ENCODE data around the gene VANGL2.

VANGL2 gene

GRCh38 chr1:160429702-160430535 is 29.6 kb downstream of the VANGL2 start:
- TF ChIP-seq POLR2AphosphoS5 (IDR thresholded peaks at IDR 0.05; ENCODE audit: low read depth, low read length): no peak

DNA sequence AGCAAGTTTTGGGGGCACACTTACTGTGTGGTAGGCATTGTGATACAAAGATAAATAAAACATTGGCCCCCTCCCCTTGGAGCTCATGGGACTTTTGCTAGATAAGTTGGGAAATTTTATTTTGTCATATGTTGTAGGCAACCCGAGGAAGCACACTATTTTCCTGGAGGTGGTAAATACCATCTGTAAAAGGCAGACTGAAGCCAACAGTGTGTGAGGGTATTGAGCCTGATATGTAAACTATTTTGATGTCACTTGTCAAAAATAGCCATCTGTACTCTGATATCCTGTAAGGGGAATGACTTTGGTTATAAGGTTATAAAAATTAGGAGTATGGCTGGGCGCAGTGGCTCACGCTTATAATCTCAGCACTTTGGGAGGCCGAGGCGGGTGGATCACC is 30.6 kb downstream of the VANGL2 start:
- TF ChIP-seq TAF1 (IDR thresholded peaks at IDR 0.05; ENCODE audit: borderline replicate concordance, insufficient read depth, low read length): no peak
- no peak for TF ChIP-seq SIN3A (IDR thresholded peaks at IDR 0.05; ENCODE audit: borderline replicate concordance, insufficient read depth, low read length)
- TF ChIP-seq POLR2AphosphoS5 (IDR thresholded peaks at IDR 0.05; ENCODE audit: low read depth, low read length): no peak
- TF ChIP-seq FOXP2 (optimal IDR thresholded peaks at IDR 0.05; ENCODE audit: borderline replicate concordance, extremely low read depth, extremely low read length, insufficient read depth): no peak
- TF ChIP-seq, protein P1, sequence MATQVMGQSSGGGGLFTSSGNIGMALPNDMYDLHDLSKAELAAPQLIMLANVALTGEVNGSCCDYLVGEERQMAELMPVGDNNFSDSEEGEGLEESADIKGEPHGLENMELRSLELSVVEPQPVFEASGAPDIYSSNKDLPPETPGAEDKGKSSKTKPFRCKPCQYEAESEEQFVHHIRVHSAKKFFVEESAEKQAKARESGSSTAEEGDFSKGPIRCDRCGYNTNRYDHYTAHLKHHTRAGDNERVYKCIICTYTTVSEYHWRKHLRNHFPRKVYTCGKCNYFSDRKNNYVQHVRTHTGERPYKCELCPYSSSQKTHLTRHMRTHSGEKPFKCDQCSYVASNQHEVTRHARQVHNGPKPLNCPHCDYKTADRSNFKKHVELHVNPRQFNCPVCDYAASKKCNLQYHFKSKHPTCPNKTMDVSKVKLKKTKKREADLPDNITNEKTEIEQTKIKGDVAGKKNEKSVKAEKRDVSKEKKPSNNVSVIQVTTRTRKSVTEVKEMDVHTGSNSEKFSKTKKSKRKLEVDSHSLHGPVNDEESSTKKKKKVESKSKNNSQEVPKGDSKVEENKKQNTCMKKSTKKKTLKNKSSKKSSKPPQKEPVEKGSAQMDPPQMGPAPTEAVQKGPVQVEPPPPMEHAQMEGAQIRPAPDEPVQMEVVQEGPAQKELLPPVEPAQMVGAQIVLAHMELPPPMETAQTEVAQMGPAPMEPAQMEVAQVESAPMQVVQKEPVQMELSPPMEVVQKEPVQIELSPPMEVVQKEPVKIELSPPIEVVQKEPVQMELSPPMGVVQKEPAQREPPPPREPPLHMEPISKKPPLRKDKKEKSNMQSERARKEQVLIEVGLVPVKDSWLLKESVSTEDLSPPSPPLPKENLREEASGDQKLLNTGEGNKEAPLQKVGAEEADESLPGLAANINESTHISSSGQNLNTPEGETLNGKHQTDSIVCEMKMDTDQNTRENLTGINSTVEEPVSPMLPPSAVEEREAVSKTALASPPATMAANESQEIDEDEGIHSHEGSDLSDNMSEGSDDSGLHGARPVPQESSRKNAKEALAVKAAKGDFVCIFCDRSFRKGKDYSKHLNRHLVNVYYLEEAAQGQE (IDR thresholded peaks at IDR 0.05; ENCODE audit: insufficient read depth in 1 of 2, low read depth in 2 of 2, low read length in 2 of 2): no peak

GRCh38 chr1:160431571-160431970 is 31.2 kb downstream of the VANGL2 start:
- TF ChIP-seq TAF1 (IDR thresholded peaks at IDR 0.05; ENCODE audit: borderline replicate concordance, insufficient read depth, low read length) (no peak), POLR2AphosphoS5 (IDR thresholded peaks at IDR 0.05; ENCODE audit: low read depth, low read length) (no peak), FOXP2 (optimal IDR thresholded peaks at IDR 0.05; ENCODE audit: borderline replicate concordance, extremely low read depth, extremely low read length, insufficient read depth) (no peak), SIN3A (IDR thresholded peaks at IDR 0.05; ENCODE audit: borderline replicate concordance, insufficient read depth, low read length) (no peak)
- TF ChIP-seq, protein P1 (IDR thresholded peaks at IDR 0.05; ENCODE audit: insufficient read depth in 1 of 2, low read depth in 2 of 2, low read length in 2 of 2): no peak

DNA sequence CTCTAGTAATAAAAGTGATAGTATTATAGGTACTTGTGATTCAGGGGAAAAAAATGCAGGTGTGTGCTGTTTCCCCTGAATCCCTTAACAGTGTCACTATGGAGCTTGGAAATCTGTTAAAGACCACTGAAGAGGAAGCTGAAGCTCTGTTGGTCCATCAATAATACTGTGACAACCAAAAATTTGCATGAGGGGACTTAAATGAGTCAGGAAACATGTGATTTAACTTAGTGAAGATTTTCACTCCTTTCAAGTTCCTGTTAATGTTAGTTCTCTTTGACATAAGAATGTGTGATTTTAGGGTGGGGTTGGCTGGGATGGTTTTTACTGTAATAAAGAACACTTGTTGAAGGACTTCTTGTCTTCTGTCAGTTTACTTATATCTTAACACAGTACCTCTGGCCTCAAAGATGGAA is 32.0 kb downstream of the VANGL2 start:
- TF ChIP-seq SIN3A (IDR thresholded peaks at IDR 0.05; ENCODE audit: borderline replicate concordance, insufficient read depth, low read length): no peak
- TF ChIP-seq POLR2AphosphoS5 (IDR thresholded peaks at IDR 0.05; ENCODE audit: low read depth, low read length): no peak
- TF ChIP-seq, protein P1 (IDR thresholded peaks at IDR 0.05; ENCODE audit: insufficient read depth in 1 of 2, low read depth in 2 of 2, low read length in 2 of 2): no peak
- no peak for TF ChIP-seq TAF1 (IDR thresholded peaks at IDR 0.05; ENCODE audit: borderline replicate concordance, insufficient read depth, low read length)
- TF ChIP-seq FOXP2 (optimal IDR thresholded peaks at IDR 0.05; ENCODE audit: borderline replicate concordance, extremely low read depth, extremely low read length, insufficient read depth): no peak

GRCh38 chr1:160436966-160437365 is 36.6 kb downstream of the VANGL2 start:
- TF ChIP-seq POLR2AphosphoS5 (IDR thresholded peaks at IDR 0.05; ENCODE audit: low read depth, low read length) (no peak), SIN3A (IDR thresholded peaks at IDR 0.05; ENCODE audit: borderline replicate concordance, insufficient read depth, low read length) (no peak), TAF1 (IDR thresholded peaks at IDR 0.05; ENCODE audit: borderline replicate concordance, insufficient read depth, low read length) (no peak), FOXP2 (optimal IDR thresholded peaks at IDR 0.05; ENCODE audit: borderline replicate concordance, extremely low read depth, extremely low read length, insufficient read depth) (no peak)
- TF ChIP-seq, protein P1 (IDR thresholded peaks at IDR 0.05; ENCODE audit: insufficient read depth in 1 of 2, low read depth in 2 of 2, low read length in 2 of 2): no peak
